Measurements from ENCODE around the gene CAT. TPM values are rescaled to one million over a fixed set of nuclear protein-coding genes. Genes with fewer than 3 reads are reported as not detected.

Gene CAT
- total and polyA plus RNA-seq, 7 donors = 27.9 to 110 (median 83.9) TPM

DNA sequence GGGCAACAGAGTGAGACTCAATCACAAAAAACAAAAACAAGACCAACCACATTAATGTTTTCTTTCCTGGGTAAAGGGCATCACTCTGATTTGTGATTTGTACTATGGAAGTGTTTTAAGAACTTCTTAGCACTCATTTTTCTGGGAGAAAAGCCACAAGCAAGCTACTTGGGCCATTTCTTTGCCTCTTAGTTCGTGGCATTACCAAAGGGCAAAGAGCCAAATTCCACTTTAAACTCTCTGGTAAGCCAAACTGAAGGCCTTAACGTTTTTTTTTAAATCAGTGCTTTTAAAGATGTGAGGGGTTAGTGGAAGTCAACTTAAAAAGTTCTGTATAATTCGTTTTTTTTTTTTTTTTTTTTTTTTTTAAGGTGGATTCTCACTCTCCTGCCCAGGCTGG, 36.9 kb downstream of the CAT start:
- H3K27me3 ChIP-seq (ENCODE audit: insufficient read depth in 3 of 3, low read length in 2 of 3) = no peaks in the 10 kb centered on the region
- H3K9me3 ChIP-seq = no peaks in the 10 kb centered on the region
- H3K4me3 ChIP-seq = no peak overlapping the region
- H3K36me3 ChIP-seq (ENCODE audit: insufficient read depth in 1 of 2, low read depth in 1 of 2) = peaks cover 0 to 31% of the 10 kb centered on the region in 2 donors
- H3K4me1 ChIP-seq = peaks cover 22% of the 10 kb centered on the region
- TF ChIP-seq, protein P1, sequence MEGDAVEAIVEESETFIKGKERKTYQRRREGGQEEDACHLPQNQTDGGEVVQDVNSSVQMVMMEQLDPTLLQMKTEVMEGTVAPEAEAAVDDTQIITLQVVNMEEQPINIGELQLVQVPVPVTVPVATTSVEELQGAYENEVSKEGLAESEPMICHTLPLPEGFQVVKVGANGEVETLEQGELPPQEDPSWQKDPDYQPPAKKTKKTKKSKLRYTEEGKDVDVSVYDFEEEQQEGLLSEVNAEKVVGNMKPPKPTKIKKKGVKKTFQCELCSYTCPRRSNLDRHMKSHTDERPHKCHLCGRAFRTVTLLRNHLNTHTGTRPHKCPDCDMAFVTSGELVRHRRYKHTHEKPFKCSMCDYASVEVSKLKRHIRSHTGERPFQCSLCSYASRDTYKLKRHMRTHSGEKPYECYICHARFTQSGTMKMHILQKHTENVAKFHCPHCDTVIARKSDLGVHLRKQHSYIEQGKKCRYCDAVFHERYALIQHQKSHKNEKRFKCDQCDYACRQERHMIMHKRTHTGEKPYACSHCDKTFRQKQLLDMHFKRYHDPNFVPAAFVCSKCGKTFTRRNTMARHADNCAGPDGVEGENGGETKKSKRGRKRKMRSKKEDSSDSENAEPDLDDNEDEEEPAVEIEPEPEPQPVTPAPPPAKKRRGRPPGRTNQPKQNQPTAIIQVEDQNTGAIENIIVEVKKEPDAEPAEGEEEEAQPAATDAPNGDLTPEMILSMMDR (IDR thresholded peaks at IDR 0.05) = no peak
- intact Hi-C loops (cut with DNase I) = no loop called here
- 18 to 45% (median 24%) methylated on average over 3 of the region's 3 CpGs for WGBS, 3 donors
- H3K27ac ChIP-seq = no peak overlapping the region
- no peak for ATAC-seq
- DNase-seq = no peak

DNA sequence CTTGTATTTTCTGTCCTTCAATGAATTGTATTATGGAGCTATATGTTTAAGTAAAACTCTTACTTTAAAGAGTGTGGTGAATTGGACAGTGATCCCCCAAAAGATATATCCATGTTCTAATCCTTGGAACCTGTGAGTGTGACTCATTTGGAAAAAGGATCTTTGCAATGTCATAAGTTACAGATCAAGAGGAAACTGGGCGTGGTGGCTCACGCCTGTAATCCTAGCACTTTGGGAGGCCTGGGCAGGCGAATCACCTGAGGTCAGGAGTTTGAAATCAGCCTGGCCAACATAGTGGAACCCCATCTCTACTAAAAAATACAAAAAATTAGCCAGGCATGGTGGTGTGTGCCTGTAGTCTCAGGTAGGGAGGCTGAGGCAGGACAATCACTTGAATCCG, 38.1 kb downstream of the CAT start:
- H3K4me3 ChIP-seq = no peak overlapping the region
- TF ChIP-seq, protein P1 (IDR thresholded peaks at IDR 0.05) = no peak
- H3K27ac ChIP-seq = no peak overlapping the region
- peaks cover 24% of the 10 kb centered on the region for H3K4me1 ChIP-seq
- intact Hi-C loops (cut with DNase I) = no loop called here
- WGBS, 3 donors = 75 to 87% (median 85%) methylated on average over 4 of the region's 4 CpGs
- no peak for DNase-seq
- no peak for ATAC-seq
- no peaks in the 10 kb centered on the region for H3K9me3 ChIP-seq
- no peaks in the 10 kb centered on the region for H3K27me3 ChIP-seq (ENCODE audit: insufficient read depth in 3 of 3, low read length in 2 of 3)
- H3K36me3 ChIP-seq (ENCODE audit: insufficient read depth in 1 of 2, low read depth in 1 of 2) = peaks cover 0 to 19% of the 10 kb centered on the region in 2 donors

DNA sequence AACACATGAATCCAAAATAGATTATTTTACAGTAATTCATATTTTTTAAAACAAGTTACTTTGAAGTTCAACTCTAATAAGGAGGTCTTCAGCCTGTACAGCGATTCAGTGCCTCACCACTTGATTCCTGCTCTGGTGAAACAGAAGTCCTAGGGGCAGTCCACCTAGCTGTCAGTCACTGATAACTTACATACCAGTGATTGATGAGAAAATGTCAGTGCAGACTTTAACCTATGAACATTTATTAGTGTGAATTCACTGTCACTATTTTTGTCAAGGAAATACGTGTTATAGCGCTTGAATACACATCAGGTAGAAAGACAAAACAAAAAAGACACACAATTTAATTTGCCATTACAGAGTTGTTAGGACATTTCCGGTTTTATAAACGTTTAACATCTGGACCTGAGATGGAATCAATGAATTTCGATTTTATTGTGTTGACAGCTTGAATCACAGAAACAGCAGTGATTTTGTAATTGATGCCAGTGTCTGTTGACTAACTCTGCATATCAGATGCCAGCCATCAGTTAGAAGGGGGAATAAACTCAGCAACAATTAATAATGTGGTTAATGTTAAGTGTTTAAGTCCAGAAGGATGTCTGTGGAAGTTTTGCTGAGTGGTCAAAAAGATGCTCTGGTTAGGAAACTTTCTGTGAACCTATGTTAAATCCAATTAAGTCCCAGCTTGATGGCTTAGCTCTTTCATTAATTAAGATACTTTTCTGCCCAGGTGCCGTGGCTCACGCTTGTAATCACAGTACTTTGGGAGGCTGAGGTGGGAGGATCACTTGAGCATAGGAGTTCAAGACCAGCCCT, 40.3 kb downstream of the CAT start:
- DNase-seq = no peak
- H3K4me1 ChIP-seq = peaks cover 24% of the 10 kb centered on the region
- no peaks in the 10 kb centered on the region for H3K27me3 ChIP-seq (ENCODE audit: insufficient read depth in 3 of 3, low read length in 2 of 3)
- H3K36me3 ChIP-seq (ENCODE audit: insufficient read depth in 1 of 2, low read depth in 1 of 2) = no peaks in the 10 kb centered on the region
- WGBS, 3 donors = 61 to 79% (median 72%) methylated on average over 8 of the region's 8 CpGs
- H3K9me3 ChIP-seq = no peaks in the 10 kb centered on the region
- ATAC-seq = no peak
- H3K27ac ChIP-seq = no peak overlapping the region
- intact Hi-C loops (cut with DNase I) = no loop called here
- TF ChIP-seq, protein P1 (IDR thresholded peaks at IDR 0.05) = no peak
- no peak overlapping the region for H3K4me3 ChIP-seq

DNA sequence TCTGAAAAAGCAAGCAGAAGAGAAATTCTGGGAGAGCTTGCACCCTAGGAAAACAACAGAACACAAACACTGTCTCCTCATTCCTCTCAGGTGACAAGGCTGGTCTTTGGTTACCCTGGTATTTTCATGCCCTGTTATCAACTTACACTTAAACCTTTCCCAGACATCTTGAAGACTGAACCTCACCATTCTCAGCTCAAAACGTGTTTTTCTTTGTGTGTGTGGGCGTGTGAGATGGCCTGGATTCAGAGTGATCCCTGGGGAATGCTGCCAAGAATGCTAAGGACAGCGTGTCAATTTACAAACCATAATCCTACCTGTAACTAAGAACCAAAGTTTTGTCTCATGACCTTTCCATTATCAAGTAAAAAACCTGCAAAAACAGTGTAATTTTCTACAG, 41.6 kb downstream of the CAT start:
- Histone ChIP-seq H3K27ac (no peak overlapping the region), H3K27me3 (ENCODE audit: insufficient read depth in 3 of 3, low read length in 2 of 3) (no peaks in the 10 kb centered on the region), H3K9me3 (no peaks in the 10 kb centered on the region), H3K4me3 (no peak overlapping the region), H3K4me1 (peaks cover 15% of the 10 kb centered on the region), H3K36me3 (ENCODE audit: insufficient read depth in 1 of 2, low read depth in 1 of 2) (no peaks in the 10 kb centered on the region)
- TF ChIP-seq, protein P1 (IDR thresholded peaks at IDR 0.05) = no peak
- intact Hi-C loops (cut with DNase I) = no loop called here
- WGBS, 3 donors = 5 to 15% (median 11%) methylated on average over 3 of the region's 3 CpGs
- ATAC-seq (no peak), DNase-seq (no peak)

DNA sequence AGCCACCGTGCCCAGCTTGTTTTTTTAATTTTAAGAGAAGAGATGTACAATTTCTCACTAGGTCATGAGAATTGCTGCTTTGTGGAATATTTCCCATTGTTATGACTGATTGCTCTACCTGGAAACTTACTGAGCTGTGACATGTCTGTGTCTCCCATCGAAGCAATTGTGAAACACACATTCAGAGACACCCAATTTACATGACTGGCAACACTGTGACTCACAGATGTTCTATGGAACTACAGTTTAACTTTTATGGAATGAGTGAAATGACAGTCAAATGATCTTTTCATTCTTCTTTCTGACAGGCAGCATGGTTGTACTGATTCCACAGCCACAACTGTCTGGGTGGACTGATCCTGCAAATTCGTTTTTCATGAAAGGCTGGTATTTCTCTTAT, 42.6 kb downstream of the CAT start:
- Histone ChIP-seq H3K4me3 (no peak overlapping the region), H3K4me1 (peaks cover 11% of the 10 kb centered on the region), H3K27me3 (ENCODE audit: insufficient read depth in 3 of 3, low read length in 2 of 3) (no peaks in the 10 kb centered on the region), H3K27ac (no peak overlapping the region), H3K36me3 (ENCODE audit: insufficient read depth in 1 of 2, low read depth in 1 of 2) (no peaks in the 10 kb centered on the region), H3K9me3 (no peaks in the 10 kb centered on the region)
- intact Hi-C loops (cut with DNase I) = no loop called here
- TF ChIP-seq, protein P1 (IDR thresholded peaks at IDR 0.05) = no peak
- WGBS, 3 donors = 65 to 83% (median 68%) methylated on average over 3 of the region's 3 CpGs
- ATAC-seq (no peak), DNase-seq (no peak)

All from psoas muscle (tissue), 8 donors.